ENCODE data around the gene ENOPH1. TPM values are rescaled to one million over a fixed set of nuclear protein-coding genes. Genes with fewer than 3 reads are reported as not detected.

Gene ENOPH1
- total RNA-seq = 10 to 100 TPM; 21.0 to 26.1 (median 25.0) TPM
- 40.8 TPM for total RNA-seq (2013)

GRCh38 chr4:82430193-82430963, at the start of gene ENOPH1, which contains the start of gene HNRNPDL:
Gene ENOPH1 (plus strand): TSS chr4:82430590. CDS start chr4:82430830, 240 bp downstream.
Gene HNRNPDL (minus strand): TSS chr4:82430462. CDS start chr4:82429690, 772 bp downstream.
- Histone ChIP-seq H3K27me3 (ENCODE audit: control insufficient read depth, insufficient read depth, low read length) (no peaks in the 10 kb centered on the region), H3K4me1 (ENCODE audit: control insufficient read depth, insufficient read depth, low read length) (peaks cover 15% of the 10 kb centered on the region), H3K27ac (ENCODE audit: low read length) (peak within 1 kb of the TSS; percentile 100), H3K36me3 (ENCODE audit: control insufficient read depth, insufficient read depth, low read length) (peaks cover 18% of the 10 kb centered on the region), H3K9me3 (ENCODE audit: control insufficient read depth, insufficient read depth, low read length) (no peaks in the 10 kb centered on the region), H3K4me3 (ENCODE audit: low read length) (peak within 1 kb of the TSS; percentile 100)
- intact Hi-C loops (cut with micrococcal nuclease) = no loop called here
- peak within 1 kb of the TSS; percentile 100 for H3K4me3 Mint-ChIP-seq
- H3K4me1 Mint-ChIP-seq = peaks cover 46 to 57% of the 10 kb centered on the region in 2 donors
- no peak for TF ChIP-seq CTCF (IDR thresholded peaks at IDR 0.05)
- H3K27ac Mint-ChIP-seq = peak within 1 kb of the TSS; percentile 96
- H3K9me3 Mint-ChIP-seq = no peaks in the 10 kb centered on the region
- under 1% methylated on average over 80 of the region's 83 CpGs for WGBS (ENCODE audit: insufficient coverage)
- ATAC-seq (peak; percentile 69 to 85 (median 74)), DNase-seq (peak; percentile 93 to 97)
- no peaks in the 10 kb centered on the region for H3K27me3 Mint-ChIP-seq (ENCODE audit: low read depth in 2 of 2)
- H3K36me3 Mint-ChIP-seq = peaks cover 30% of the 10 kb centered on the region

DNA sequence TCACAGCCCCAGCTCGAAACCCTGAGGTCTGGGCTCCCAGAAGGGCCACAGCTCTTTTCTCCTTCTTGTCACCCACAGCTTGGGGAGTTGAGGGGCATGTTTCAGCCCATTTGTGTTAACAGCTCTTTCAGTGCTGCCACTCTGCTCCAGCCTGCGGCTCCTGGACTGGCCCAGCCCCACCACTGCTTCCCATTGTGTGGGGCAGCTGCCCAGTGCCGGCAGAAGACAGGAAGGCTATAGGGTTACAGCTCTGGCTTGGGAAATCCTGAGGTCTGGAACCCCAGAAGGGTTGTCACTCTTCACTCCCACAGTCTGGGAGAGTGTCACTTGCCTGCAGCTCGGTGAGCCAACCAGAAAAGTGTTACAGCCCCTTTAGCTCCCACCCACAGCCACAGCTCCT, 49.6 kb upstream of the ENOPH1 start:
- no peaks in the 10 kb centered on the region for H3K9me3 Mint-ChIP-seq
- peaks cover 8 to 14% of the 10 kb centered on the region in 2 donors for H3K4me1 Mint-ChIP-seq
- TF ChIP-seq CTCF (IDR thresholded peaks at IDR 0.05) = no peak
- 95% methylated on average over 4 of the region's 4 CpGs for WGBS (ENCODE audit: insufficient coverage)
- peaks cover 0 to 2% of the 10 kb centered on the region in 2 donors for H3K27me3 Mint-ChIP-seq (ENCODE audit: low read depth in 2 of 2)
- no peaks in the 10 kb centered on the region for H3K4me1 ChIP-seq (ENCODE audit: control insufficient read depth, insufficient read depth, low read length)
- intact Hi-C loops (cut with micrococcal nuclease) = no loop called here
- H3K27ac ChIP-seq (ENCODE audit: low read length) = no peak overlapping the region
- no peak overlapping the region for H3K27ac Mint-ChIP-seq
- ATAC-seq (no peak), DNase-seq (no peak)
- H3K36me3 ChIP-seq (ENCODE audit: control insufficient read depth, insufficient read depth, low read length) = no peaks in the 10 kb centered on the region
- H3K36me3 Mint-ChIP-seq = no peaks in the 10 kb centered on the region
- no peaks in the 10 kb centered on the region for H3K9me3 ChIP-seq (ENCODE audit: control insufficient read depth, insufficient read depth, low read length)
- H3K27me3 ChIP-seq (ENCODE audit: control insufficient read depth, insufficient read depth, low read length) = no peaks in the 10 kb centered on the region
- H3K4me3 ChIP-seq (ENCODE audit: low read length) = no peak overlapping the region
- H3K4me3 Mint-ChIP-seq = no peak overlapping the region

GRCh38 chr4:82381235-82381634, 49.2 kb upstream of the ENOPH1 start:
- DNase-seq (no peak), ATAC-seq (no peak)
- H3K27me3 ChIP-seq (ENCODE audit: control insufficient read depth, insufficient read depth, low read length) = no peaks in the 10 kb centered on the region
- H3K36me3 ChIP-seq (ENCODE audit: control insufficient read depth, insufficient read depth, low read length) = no peaks in the 10 kb centered on the region
- Mint-ChIP-seq H3K36me3 (no peaks in the 10 kb centered on the region), H3K4me1 (peaks cover 8 to 10% of the 10 kb centered on the region in 2 donors), H3K4me3 (no peak overlapping the region), H3K27ac (no peak overlapping the region), H3K9me3 (no peaks in the 10 kb centered on the region), H3K27me3 (ENCODE audit: low read depth in 2 of 2) (peaks cover 0 to 4% of the 10 kb centered on the region in 2 donors)
- TF ChIP-seq CTCF (IDR thresholded peaks at IDR 0.05) = no peak
- H3K4me1 ChIP-seq (ENCODE audit: control insufficient read depth, insufficient read depth, low read length) = no peaks in the 10 kb centered on the region
- intact Hi-C loops (cut with micrococcal nuclease) = no loop called here
- H3K4me3 ChIP-seq (ENCODE audit: low read length) = no peak overlapping the region
- 100% methylated on average over 3 of the region's 3 CpGs for WGBS (ENCODE audit: insufficient coverage)
- H3K9me3 ChIP-seq (ENCODE audit: control insufficient read depth, insufficient read depth, low read length) = no peaks in the 10 kb centered on the region
- no peak overlapping the region for H3K27ac ChIP-seq (ENCODE audit: low read length)
